GM18511 (cell line): ENCODE measurements around the gene KRTAP4-4.
"Not testable (repeated sequence)": the region's sequence is repeated elsewhere in the genome, so short reads cannot be mapped to it uniquely, and the experiment has no call there.

Experiments used
- ATAC-seq: cut with Tn5 transposase; IDR thresholded peaks from one replicate; pipeline ENCODE4 v1.9.1; 2021; ENCODE audit warnings: mild to moderate bottlenecking, moderate library complexity; ENCODE audit not compliant: unreplicated experiment

Gene KRTAP4-4

DNA sequence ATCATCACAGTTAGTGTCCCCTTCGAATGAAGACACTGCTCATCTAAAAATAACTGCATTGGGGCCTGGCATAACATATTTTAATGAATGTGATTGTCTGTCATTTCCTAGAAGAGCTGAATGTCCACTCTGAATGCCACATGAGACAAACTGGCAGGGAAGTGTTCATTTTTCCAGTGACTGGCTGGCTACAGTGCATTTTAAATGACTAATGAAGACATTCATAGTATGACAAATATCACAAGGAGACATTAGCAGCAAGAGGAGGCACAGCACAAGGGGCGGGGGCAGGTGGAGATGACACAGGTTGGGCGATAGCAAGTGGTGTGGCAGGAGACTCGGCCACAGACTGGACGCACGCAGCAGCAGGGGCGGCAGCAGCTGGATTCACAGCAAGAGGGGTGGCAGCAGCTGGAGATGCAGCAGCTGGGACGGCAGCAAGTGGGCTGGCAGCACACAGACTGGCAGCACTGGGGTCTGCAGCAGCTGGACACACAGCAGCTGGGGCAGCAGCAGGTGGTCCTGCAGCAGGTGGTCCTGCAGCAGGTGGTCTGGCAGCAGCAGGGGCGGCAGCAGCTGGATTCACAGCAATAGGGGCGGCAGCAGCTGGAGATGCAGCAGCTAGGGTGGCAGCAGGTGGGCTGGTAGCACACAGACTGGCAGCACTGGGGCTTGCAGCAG is 11.4 kb downstream of the KRTAP4-4 start:
- ATAC-seq = not testable (repeated sequence)

DNA sequence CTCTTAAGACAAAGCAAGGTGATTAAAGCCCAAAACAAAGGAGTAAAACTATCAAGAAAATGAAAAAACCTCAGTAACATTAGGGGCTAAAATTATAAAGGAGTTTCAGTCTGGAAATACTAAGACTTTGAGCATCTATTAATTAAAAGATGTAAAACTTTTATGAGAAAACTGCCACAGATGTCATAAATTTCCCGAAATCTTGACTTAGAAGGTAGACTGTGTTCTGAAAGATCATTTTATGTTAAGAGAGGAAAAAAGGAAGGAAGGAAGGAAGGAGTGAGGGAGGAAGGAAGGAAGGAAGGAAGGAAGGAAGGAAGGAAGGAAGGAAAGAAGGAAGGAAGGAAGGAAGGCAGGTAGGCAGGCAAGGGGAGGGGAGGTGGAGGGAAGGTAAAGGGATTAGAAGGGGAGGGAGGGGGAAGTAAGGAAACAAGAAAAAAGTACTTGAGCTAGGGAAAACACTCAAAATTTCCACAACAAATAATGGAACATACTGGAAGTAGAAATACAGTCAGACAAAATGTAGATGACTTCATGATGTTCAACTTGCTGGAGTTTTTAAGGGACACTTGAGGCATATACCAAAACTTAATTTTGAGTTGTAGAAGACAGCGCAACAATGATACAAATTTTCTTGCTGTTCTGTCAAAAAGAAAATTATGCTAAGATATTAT is 12.9 kb downstream of the KRTAP4-4 start:
- no peak for ATAC-seq

- no peak for ATAC-seq
These were observed 15.3 kb downstream of the KRTAP4-4 start for GRCh38 chr17:41145261-41145660.

DNA sequence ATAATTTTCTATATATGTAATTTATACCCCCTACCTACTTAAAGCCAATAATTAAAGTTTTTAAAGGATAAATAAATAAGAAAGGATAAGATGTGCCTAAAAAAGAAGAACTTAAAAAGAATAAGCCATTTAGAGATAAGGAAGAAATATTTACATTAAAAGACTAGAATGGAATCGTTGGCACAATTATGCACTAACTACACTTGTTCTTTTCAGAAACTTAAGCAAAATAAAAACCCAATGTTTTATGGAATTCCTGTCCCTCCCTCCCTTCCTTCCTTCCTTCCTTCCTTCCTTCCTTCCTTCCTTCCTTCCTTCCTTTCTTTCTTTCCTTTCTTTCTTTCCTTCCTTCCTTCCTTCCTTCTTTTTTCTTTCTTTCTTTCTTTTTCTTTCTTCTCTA is 15.7 kb downstream of the KRTAP4-4 start:
- ATAC-seq = no peak

DNA sequence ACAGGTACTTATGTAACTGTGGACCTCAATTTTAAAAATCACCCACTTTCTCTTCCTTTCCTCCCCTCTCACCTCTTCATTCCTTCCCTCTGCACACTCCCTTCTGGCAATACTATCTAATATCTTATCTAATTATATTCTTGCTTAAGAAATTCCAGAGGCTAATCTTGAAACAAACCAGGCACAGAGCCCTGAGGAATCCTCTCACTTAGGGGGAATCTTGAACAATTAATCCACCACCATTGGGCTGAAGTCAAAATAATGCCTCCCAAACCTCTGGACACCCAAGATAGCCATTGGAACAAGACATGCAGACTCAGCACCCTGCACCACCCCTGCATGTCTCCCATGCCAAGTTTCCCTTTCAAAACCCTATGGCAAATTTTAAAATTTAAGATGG is 19.2 kb downstream of the KRTAP4-4 start:
- ATAC-seq = no peak

- no peak for ATAC-seq
These were observed 20.0 kb downstream of the KRTAP4-4 start, which contains the start of gene KRTAP4-6 for GRCh38 chr17:41140360-41141131. Gene KRTAP4-6 (minus strand): TSS chr17:41140544. CDS start chr17:41140487, 57 bp downstream.

DNA sequence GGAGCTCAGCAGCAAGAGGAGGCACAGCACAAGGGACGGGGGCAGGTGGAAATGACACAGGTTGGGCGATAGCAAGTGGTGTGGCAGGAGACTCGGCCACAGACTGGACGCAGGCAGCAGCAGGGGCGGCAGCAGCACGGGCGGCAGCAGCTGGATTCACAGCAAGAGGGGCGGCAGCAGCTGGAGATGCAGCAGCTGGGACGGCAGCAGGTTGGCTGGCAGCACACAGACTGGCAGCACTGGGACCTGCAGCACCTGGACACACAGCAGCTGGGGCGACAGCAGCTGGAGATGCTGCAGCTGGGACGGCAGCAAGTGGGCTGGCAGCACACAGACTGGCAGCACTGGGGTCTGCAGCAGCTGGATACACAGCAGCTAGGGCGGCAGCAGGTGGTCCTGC is 20.7 kb downstream of the KRTAP4-4 start:
- ATAC-seq = not testable (repeated sequence)

- no peak for ATAC-seq
These were observed 26.4 kb downstream of the KRTAP4-4 start for GRCh38 chr17:41133880-41134735.

- no peak for ATAC-seq
These were observed 28.6 kb downstream of the KRTAP4-4 start for GRCh38 chr17:41131979-41132378.

DNA sequence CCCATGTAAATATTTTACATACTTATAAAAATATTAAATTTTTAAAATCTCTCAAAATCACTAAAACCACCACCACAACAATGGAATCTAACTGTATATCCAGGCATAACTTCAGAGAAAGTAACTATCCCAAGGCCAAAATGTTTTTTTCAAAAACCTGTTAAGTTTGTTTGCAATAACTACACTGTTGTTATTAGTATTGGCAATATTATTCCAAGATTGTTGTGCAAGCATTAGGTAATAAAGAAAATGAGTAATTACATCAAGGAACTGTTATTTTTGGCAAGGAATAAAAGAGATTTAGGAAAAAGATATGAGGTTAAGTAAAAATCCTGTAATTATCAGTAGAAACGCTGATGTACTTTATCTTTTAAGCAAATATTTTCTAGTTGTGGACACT is 33.2 kb downstream of the KRTAP4-4 start:
- ATAC-seq = no peak

GRCh38 chr17:41126412-41126811 is 34.1 kb downstream of the KRTAP4-4 start:
- no peak for ATAC-seq

- no peak for ATAC-seq
These were observed 35.5 kb downstream of the KRTAP4-4 start for GRCh38 chr17:41125064-41125463.

GRCh38 chr17:41123991-41124371 is 36.6 kb downstream of the KRTAP4-4 start, which contains the start of gene KRTAP4-12:
Gene KRTAP4-12 (minus strand): TSS chr17:41124182. CDS start chr17:41124122, 60 bp downstream.
- ATAC-seq = not testable (repeated sequence)

DNA sequence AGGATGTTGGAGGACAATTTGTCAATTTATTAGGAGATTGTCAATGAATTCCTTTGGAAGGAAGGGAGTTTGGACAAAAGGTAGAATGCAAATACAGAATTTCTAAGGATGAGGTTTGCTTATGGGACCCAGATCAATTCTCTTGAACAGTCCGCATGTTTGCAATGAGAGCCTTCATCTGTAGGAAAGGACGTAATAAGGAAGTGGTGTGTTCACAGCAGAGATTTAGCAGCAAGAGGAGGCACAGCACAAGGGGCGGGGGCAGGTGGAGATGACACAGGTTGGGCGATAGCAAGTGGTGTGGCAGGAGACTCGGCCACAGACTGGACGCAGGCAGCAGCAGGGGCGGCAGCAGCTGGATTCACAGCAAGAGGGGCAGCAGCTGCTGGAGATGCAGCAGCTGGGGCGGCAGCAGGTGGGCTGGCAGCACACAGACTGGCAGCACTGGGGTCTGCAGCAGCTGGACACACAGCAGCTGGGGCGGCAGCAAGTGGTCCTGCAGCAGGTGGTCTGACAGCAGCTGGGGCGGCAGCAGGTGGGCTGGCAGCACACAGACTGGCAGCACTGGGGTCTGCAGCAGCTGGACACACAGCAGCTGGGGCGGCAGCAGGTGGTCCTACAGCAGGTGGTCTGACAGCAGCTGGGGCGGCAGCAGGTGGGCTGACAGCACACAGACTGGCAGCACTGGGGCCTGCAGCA is 37.1 kb downstream of the KRTAP4-4 start:
- ATAC-seq = not testable (repeated sequence)

- no peak for ATAC-seq
These were observed 38.8 kb downstream of the KRTAP4-4 start for GRCh38 chr17:41121742-41122141.

DNA sequence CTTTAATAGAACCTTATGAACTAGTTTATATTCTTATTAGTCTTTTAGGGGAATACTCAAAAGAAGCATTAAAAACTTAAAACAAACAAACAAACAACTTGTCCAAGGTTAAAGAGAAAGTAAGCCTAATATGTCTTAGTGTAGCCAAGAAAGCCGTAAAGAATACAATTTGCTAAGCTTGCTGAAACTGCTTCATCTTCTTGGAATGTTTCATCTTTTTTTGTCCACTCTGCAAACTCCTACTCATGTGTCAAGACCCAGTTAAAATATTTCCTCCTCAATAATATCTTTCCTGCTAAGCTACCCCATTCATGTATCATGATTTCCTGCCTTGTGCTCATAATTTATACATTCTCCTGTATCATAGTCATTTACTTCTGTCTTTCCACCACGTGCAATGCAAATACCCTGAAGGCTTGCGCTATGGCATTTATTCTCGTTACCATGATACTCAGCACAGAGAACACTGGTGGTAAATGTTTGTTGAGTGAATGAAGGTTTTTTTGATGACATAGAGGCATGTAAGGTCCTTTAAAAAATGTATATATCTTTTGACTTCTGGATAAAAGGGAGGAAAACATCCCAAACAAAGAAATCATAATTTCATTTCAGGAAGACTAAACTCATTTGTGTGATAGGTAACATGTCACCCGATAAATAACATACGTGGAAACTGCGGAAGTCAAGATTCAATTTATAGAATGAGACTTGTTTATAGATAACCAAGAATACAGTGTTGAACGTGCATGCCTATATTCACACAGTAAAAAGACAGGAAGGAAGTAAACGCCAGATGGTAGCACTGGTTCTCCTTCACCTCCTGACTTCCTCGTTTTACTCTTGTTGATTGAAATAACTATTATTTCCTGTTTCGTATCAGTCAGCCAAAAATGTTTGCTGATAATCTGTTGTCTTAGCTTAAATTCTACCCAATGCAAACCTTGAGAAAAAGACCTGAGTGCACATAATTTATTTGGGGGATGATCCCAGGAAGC is 40.6 kb downstream of the KRTAP4-4 start:
- ATAC-seq = not testable (repeated sequence)

DNA sequence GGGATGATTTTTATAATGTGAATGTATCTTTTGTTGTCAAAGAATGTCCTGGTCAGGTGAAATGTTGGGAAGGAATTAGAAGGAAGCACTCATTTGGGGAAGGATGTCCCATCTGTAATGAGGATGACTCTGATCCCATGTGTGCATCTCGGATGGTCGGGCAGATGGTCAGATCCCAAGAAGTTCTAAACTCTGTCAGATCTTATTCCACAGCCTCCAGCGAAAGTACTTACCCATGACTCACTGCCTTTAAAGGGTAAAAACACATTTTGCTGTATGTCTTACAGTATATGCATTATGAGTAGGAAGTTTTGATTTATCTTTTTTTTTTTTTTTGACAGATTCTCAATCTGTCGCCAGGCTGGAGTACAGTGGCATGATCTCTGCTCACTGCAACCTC is 41.8 kb downstream of the KRTAP4-4 start:
- ATAC-seq = no peak

- ATAC-seq = not testable (repeated sequence)
These were observed 42.6 kb downstream of the KRTAP4-4 start, which contains the start of gene KRTAP4-11 for GRCh38 chr17:41117846-41118386. Gene KRTAP4-11 (minus strand): TSS chr17:41118373. CDS start chr17:41118315, 58 bp downstream.
